Measurements from ENCODE around the gene PPP1R26.
"Not testable (repeated sequence)": the region's sequence is repeated elsewhere in the genome, so short reads cannot be mapped to it uniquely, and the experiment has no call there.

The PPP1R26 gene

DNA sequence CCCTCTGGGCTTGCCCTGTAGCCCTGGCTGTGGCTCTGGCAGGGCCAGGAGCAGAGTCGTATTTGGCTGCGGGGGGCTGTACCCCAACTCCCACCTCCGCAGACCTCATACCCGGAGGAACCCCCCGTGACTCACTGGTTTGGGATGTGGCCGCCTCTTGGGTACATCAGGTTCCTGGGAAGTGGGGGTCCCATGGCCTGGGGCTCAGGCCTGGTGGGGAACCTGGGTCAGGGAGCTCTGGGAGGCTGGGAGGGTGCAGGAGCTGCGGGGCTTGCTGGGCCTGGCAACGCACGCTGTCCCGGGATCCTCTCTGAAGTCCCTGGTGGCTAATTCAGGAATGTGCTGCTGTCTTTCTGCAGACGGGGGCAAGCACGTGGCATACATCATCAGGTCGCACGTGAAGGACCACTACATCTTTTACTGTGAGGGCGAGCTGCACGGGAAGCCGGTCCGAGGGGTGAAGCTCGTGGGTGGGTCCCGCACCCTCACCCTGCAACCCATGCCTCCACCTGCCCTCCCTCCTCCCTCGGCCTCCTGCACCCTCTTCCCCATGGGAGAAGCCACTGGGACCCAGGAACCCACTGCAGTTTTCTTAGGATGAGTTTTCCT, 44.0 kb downstream of the PPP1R26 start:
- DNase-seq = no peak

- DNase-seq = no peak
These were observed 44.7 kb downstream of the PPP1R26 start for GRCh38 chr9:135524130-135524861.

- no peak for DNase-seq
These were observed 45.9 kb downstream of the PPP1R26 start for GRCh38 chr9:135525241-135526088.

DNA sequence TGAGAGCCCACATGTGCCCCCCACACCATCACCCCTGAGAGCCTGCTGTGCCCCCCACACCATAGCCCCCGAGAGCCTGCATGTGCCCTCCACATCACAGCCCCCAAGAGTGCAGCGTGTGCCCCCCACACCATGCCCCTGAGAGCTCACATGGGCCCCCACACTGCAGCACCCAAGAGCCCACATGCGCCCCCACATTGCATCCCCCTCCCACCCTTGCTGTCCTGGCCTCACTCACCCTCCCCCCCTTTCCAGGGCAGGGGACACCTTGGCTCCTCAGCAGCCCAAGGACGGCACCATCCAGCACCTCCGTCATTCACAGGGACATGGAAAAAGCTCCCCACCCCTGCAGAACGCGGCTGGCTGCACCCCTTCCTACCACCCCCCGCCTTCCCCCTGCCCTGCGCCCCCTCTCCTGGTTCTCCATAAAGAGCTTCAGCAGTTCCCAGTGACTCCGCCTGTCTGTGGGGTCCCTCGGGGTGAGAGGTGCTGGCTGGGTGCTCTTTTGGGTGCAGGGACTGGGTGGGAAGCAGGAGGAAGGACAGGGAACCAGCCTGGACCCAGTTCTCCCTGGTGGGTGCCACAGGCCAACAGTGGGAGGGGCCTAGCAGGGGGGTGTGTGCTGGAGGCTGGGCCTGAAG, 46.6 kb downstream of the PPP1R26 start:
- no peak for DNase-seq

GRCh38 chr9:135526730-135527571, 47.4 kb downstream of the PPP1R26 start:
- no peak for DNase-seq

- DNase-seq = not testable (repeated sequence)
These were observed 49.4 kb downstream of the PPP1R26 start for GRCh38 chr9:135528842-135529435.

- DNase-seq = no peak
These were observed 50.6 kb downstream of the PPP1R26 start for GRCh38 chr9:135530146-135530545.

DNA sequence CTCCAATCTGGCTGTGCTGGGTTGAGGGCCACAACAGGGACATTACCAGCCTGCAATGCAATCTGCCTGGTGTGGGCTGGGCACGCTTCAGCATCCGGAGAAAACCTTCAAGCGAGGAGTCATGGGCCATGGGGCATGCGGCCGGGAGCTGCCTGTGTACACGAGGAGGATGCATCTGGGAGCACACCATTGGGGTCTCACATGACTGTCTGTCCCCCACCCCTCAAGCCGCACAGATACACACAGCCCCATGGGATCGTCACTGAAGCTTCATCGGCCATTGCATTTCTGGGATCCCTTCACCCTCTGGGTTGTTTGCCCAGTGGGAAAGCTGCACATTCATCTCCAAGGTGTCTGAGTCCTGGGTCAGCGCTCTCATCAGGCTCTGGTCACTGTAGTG, 51.5 kb downstream of the PPP1R26 start:
- DNase-seq = no peak

GRCh38 chr9:135533113-135533512, 53.5 kb downstream of the PPP1R26 start:
- no peak for DNase-seq

- DNase-seq = no peak
These were observed 54.1 kb downstream of the PPP1R26 start for GRCh38 chr9:135533674-135534073.

- not testable (repeated sequence) for DNase-seq
These were observed 54.7 kb downstream of the PPP1R26 start for GRCh38 chr9:135534192-135534711.

GRCh38 chr9:135534826-135535225, 55.2 kb downstream of the PPP1R26 start:
- not testable (repeated sequence) for DNase-seq

DNA sequence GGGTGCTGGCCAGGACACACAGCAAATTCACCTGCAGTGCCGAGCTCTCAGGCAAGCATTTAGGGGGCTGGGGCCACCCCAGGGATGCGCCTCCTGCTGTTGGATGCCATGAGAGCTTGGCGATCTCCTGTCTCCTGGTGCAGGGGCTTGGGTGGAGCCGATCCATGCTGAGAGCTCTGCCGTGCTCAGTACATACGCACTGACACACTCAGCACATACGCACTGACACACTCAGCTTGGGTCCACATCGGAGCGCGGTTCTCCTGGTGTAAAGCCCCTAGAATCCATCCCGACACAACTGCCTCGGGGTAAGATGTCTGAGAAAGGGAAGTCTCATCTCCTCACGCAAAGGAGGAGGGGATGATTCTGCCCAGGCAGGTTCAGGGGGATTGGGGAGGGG, 56.0 kb downstream of the PPP1R26 start:
- not testable (repeated sequence) for DNase-seq

DNA sequence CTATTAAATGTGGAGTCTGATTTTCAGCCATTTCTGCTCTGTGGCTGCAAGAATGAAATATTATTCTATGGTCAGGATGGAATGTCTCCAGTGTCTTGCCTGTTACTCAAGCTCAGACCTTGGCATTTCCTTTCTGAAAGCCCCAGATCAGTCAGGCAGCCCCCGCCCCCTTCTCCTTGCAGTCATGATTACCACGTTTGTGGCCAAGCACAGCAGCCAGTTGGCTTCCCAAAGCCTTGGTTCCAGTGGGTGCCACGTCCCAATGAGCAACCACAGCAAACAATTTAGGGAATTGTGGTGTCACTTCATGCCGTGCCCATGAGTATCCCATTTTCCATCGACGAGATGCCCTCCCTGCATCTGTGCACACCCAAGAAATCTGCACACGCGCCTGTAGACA, 56.6 kb downstream of the PPP1R26 start:
- no peak for DNase-seq

Data from NCI-H1092 (cell line).